K562 (cell line): ENCODE results near the gene MSH4. TPM values are rescaled to one million over a fixed set of nuclear protein-coding genes. Genes with fewer than 3 reads are reported as not detected.

Experiments used
- ATAC-seq: fragments of 200-7000 bp; cut with Tn5 transposase; 3 replicates; pipeline ENCODE4 v1.9.1; 2020; ENCODE audit warnings: moderate library complexity
- BruUV-seq: library from RNA; stranded (reverse); fragments of 400-500 nt; replicated peaks from 2 replicates; lab custom pipeline; 2021; lab: Mats Ljungman, UMichigan
- CTCF ChIA-PET: fragments of 300-600 bp; formaldehyde crosslinking; extraction: SDS; loops from one replicate; lab custom pipeline; 2021; ENCODE audit warnings: low intra/inter-chr PET ratio; lab: Yijun Ruan, JAX
- POLR2A ChIA-PET: fragments of 300-600, 350-650 bp; sonication (Branson Sonifier 250); formaldehyde crosslinking; extraction: SDS; loops from one replicate; lab custom pipeline; 2021; ENCODE audit warnings: antibody characterized with exemption, inconsistent platforms; lab: Yijun Ruan, JAX
- DNase-seq, 4 experiments: peaks; one replicate each; pipeline versions ENCODE4 v3.0.0 to v3.0.0-alpha.2; 2011 to 2018; ENCODE audit warnings: low spot score in 3 of 4, mixed read lengths in 3 of 4; ENCODE audit errors: extremely low read depth in 1 of 4
- FAIRE-seq: peaks from 2 replicates; lab custom pipeline; 2011; peaks lifted over from hg19 to GRCh38; lab: Jason Lieb, UNC
- H2AFZ ChIP-seq: 2 replicates; pipeline ENCODE4 v1.6.0; 2011; ENCODE audit warnings: low read depth, low read length, control low read depth, inconsistent platforms
- H3K27ac ChIP-seq: fragments of 200-600 bp; 3 replicates; pipeline ENCODE4 v1.8.0; 2011; ENCODE audit warnings: low read depth, mild to moderate bottlenecking, control low read depth, inconsistent platforms, low read length, moderate library complexity, mixed read lengths; ENCODE audit errors: extremely low read depth
- H3K27me3 ChIP-seq, 2 experiments: fragments of 300-600 bp in 1 of 2; 2 replicates in 1 of 2; 3 replicates in 1 of 2; pipeline versions ENCODE4 v1.6.0 to v1.8.0; 2011; ENCODE audit warnings: inconsistent platforms in 2 of 2, low read length in 2 of 2, mild to moderate bottlenecking in 1 of 2, mixed read lengths in 1 of 2, moderate library complexity in 1 of 2; ENCODE audit not compliant: control insufficient read depth in 2 of 2, insufficient read depth in 2 of 2
- H3K36me3 ChIP-seq: fragments of 300-600 bp; 3 replicates; pipeline ENCODE4 v1.8.0; 2011; ENCODE audit warnings: mild to moderate bottlenecking, low read length, inconsistent platforms; ENCODE audit not compliant: control insufficient read depth, insufficient read depth
- H3K4me1 ChIP-seq, 2 experiments: fragments of 200-600 bp in 1 of 2; replicated peaks in 1 of 2; 2 replicates in 1 of 2; 3 replicates in 1 of 2; pipeline versions ENCODE4 v1.5.1 to v1.8.0; 2011; ENCODE audit warnings: inconsistent platforms in 2 of 2, low read length in 2 of 2, mild to moderate bottlenecking in 1 of 2, mixed read lengths in 1 of 2, moderate library complexity in 1 of 2; ENCODE audit not compliant: control insufficient read depth in 2 of 2, insufficient read depth in 2 of 2
- H3K4me2 ChIP-seq: 2 replicates; pipeline ENCODE4 v1.6.1; 2011; ENCODE audit warnings: low read length, control low read depth, inconsistent platforms, mixed read lengths; ENCODE audit not compliant: insufficient read depth
- H3K4me3 ChIP-seq: fragments of 200-600 bp; sonication (generic), shearing (Covaris generic); 2 replicates; pipeline ENCODE4 v1.5.1; 2016; ENCODE audit warnings: control low read depth, inconsistent platforms
- H3K79me2 ChIP-seq: fragments of 200-600 bp; 3 replicates; pipeline ENCODE4 v1.8.0; 2011; ENCODE audit warnings: low read length, inconsistent platforms; ENCODE audit not compliant: control insufficient read depth, insufficient read depth
- H3K9ac ChIP-seq, 2 experiments: 2 replicates each; pipeline versions ENCODE4 v1.6.0 to v1.6.1; 2011; ENCODE audit warnings: low read depth in 2 of 2, low read length in 2 of 2, control low read depth in 1 of 2, inconsistent platforms in 1 of 2, mild to moderate bottlenecking in 1 of 2, mixed read lengths in 1 of 2; ENCODE audit not compliant: insufficient read depth in 1 of 2
- H3K9me1 ChIP-seq: one replicate; pipeline ENCODE4 v1.6.0; 2011; ENCODE audit warnings: inconsistent platforms, mild to moderate bottlenecking, low read length, moderate library complexity; ENCODE audit not compliant: control insufficient read depth, insufficient read depth
- H3K9me3 ChIP-seq: replicated peaks from 2 replicates; pipeline ENCODE4 v1.5.1; 2011; ENCODE audit warnings: low read depth, low read length, inconsistent platforms; ENCODE audit not compliant: control insufficient read depth, insufficient read depth
- H4K20me1 ChIP-seq: replicated peaks from 2 replicates; pipeline ENCODE4 v1.6.1; 2011; ENCODE audit warnings: low read length, inconsistent platforms, mixed read lengths; ENCODE audit not compliant: control insufficient read depth, insufficient read depth
- CBX3 ChIP-seq, 2 experiments: IDR thresholded peaks; 1 replicate in 1 of 2; 2 replicates in 1 of 2; pipeline ENCODE4 v1.6.1; 2012; ENCODE audit warnings: inconsistent platforms in 2 of 2, low read length in 2 of 2, borderline replicate concordance in 1 of 2, control low read depth in 1 of 2
- CSDE1 ChIP-seq, 2 experiments: fragments of 450-650 bp; IDR thresholded peaks; 2 replicates each; pipeline ENCODE4 v1.6.1; 2016; ENCODE audit warnings: mild to moderate bottlenecking in 1 of 2
- KHSRP ChIP-seq: fragments of 450-650 bp; IDR thresholded peaks from 2 replicates; pipeline ENCODE4 v1.6.1; 2017
- NCOA6 ChIP-seq: fragments of 450-650 bp; IDR thresholded peaks from 2 replicates; pipeline ENCODE4 v1.6.1; 2017; ENCODE audit warnings: mild to moderate bottlenecking
- NFXL1 ChIP-seq: fragments of 450-650 bp; formaldehyde crosslinking; IDR thresholded peaks from 2 replicates; pipeline ENCODE4 v1.4.0; 2021; ENCODE audit warnings: mild to moderate bottlenecking
- POLR3A ChIP-seq: IDR thresholded peaks from 2 replicates; pipeline ENCODE4 v1.6.1; 2011; ENCODE audit warnings: borderline replicate concordance, mild to moderate bottlenecking, moderate library complexity; ENCODE audit not compliant: insufficient read length, insufficient read depth; ENCODE audit errors: extremely low read depth
- RHOXF2B ChIP-seq: fragments of 250-450 bp; sonication (Bioruptor Pico); conservative IDR thresholded peaks from 2 replicates; pipeline ENCODE4 v1.5.1; 2021
- SMARCA4 ChIP-seq: fragments of 450-650 bp; IDR thresholded peaks from 2 replicates; pipeline ENCODE4 v1.6.1; 2016
- ZNF24 ChIP-seq: fragments of 450-650 bp; IDR thresholded peaks from 2 replicates; pipeline ENCODE4 v1.6.1; 2016
- ZNF274 ChIP-seq: IDR thresholded peaks from 2 replicates; pipeline ENCODE4 v1.6.1; 2011; ENCODE audit warnings: low read depth, mild to moderate bottlenecking, low read length, moderate library complexity, borderline replicate concordance
- ZNF583 ChIP-seq: fragments of 250-450 bp; sonication (Bioruptor Pico); IDR thresholded peaks from 2 replicates; pipeline ENCODE4 v1.4.0; 2020
- in situ Hi-C: fragments of 300-500 bp; cut with MboI; formaldehyde crosslinking; loops from 4 replicates; pipeline ENCODE4 v1.15.0; 2018; ENCODE audit warnings: inconsistent platforms, mixed read lengths
- intact Hi-C: fragments of 100-400 bp; cut with micrococcal nuclease; formaldehyde crosslinking; loops from 2 replicates; pipeline ENCODE4 v1.14.2; 2022
- polyA plus RNA-seq, 8 experiments: library from polyadenylated mRNA; depleted of rRNA in 4 of 8; stranded (reverse) in 5 of 8; unstranded in 3 of 8; fragments of >200 nt; fragmentation: Nextera tagmentation in 2 of 8; fragmentation: Illumina TruSeq in 1 of 8; extraction: Ambion mirVana in 2 of 8; extraction: Trizol in 1 of 8; gene quantifications; 2 replicates each; pipeline versions ENCODE4 v1.2.1 to v1.2.3, GENCODE V29; 2011 to 2014; ENCODE audit warnings: inconsistent platforms in 1 of 8, missing spikeins in 1 of 8
- total RNA-seq, 7 experiments: library from RNA; depleted of rRNA in 6 of 7; stranded (reverse); fragments of >200 nt in 6 of 7; fragmentation: Illumina TruSeq in 2 of 7; extraction: Trizol in 2 of 7; gene quantifications; 2 replicates each; pipeline versions ENCODE4 v1.2.1 to v1.2.3, GENCODE V29; 2011 to 2021; ENCODE audit warnings: low replicate concordance in 1 of 7
- TF ChIP-seq, protein P1 (sequence below), 2 experiments: fragments of 450-650 bp in 1 of 2; sonication (generic) in 1 of 2; formaldehyde crosslinking in 1 of 2; IDR thresholded peaks in 1 of 2; conservative IDR thresholded peaks in 1 of 2; 2 replicates each; pipeline versions ENCODE4 v1.6.1 to v1.8.1; 2016 to 2023; ENCODE audit warnings: mild to moderate bottlenecking in 2 of 2, moderate library complexity in 2 of 2, inconsistent platforms in 1 of 2, missing genetic modification reagents in 1 of 2
- TF ChIP-seq, protein P2 (sequence below): sonication (generic); IDR thresholded peaks from 2 replicates; pipeline ENCODE4 v1.6.1; 2016

Gene MSH4
- total and polyA plus RNA-seq, 9 of the 15 experiments (the other 6 are each of a cell fraction or from before 2014, with no cell fraction given), result 0.04 to 0.18 (median 0.12) TPM; not detected in 4

DNA sequence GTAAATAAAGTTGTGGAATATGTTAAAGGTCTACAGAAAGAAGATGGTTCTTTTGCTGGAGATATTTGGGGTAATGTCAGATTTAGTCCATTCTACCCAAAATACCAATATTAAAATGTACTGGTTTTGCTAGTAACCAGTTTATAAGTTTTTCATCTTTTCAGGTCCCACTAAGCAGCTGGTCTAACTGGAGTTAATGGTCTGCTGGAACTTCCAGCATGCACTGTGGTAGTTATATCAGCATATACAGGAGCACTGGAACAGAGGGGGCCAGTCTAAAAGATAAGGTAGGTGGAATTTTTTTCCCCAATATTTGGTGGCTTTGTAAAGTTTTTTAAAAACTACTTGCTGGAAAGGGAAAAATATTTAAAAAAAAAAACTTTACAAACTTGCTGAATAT, 6.7 kb upstream of the MSH4 start:
- H3K9me3 ChIP-seq, result no peaks in the 10 kb centered on the region
- H3K27ac ChIP-seq, result peak overlapping the region; percentile 7; the same call in 2 of the 3 replicates
- H3K9ac ChIP-seq, result peak overlapping the region in 1 of 2 experiments; percentile 95; a peak in 2 of 4 replicates
- intact Hi-C loops, result loop anchor here (5.0 kb wide), 1 partner anchor 1892 kb away; the partner anchor contains the start of gene ZZZ3
- BruUV-seq, result no TSS peak
- H4K20me1 ChIP-seq, result peaks cover 50% of the 10 kb centered on the region
- no peak overlapping the region for H2AFZ ChIP-seq
- ChIA-PET CTCF (no interaction called here), POLR2A (interaction anchor here (0.6 to 2.0 kb wide), 3 partner anchors 10 to 117 kb away, joined by 3 to 7 read pairs (median 5); no protein-coding TSS in a partner anchor)
- DNase-seq (peak in 3 of 4 experiments; percentile 22 to 37 (median 27)), ATAC-seq (peak; percentile 11; the same call in 1 of the 3 replicates), FAIRE-seq (no peak)
- peak overlapping the region; percentile 94 for H3K4me2 ChIP-seq
- H3K9me1 ChIP-seq, result no peaks in the 10 kb centered on the region
- peaks cover 92% of the 10 kb centered on the region for H3K79me2 ChIP-seq
- H3K4me1 ChIP-seq, result peaks cover 0 to 5% of the 10 kb centered on the region in 2 experiments; a peak in 1 of 5 replicates
- in situ Hi-C loops, result loop anchor here (5.0 kb wide), 1 partner anchor 63 kb away; no protein-coding TSS in a partner anchor
- H3K36me3 ChIP-seq, result peaks cover 83% of the 10 kb centered on the region
- no peaks in the 10 kb centered on the region for H3K27me3 ChIP-seq
- TF ChIP-seq NCOA6, result no peak
- no peak for TF ChIP-seq ZNF24
- TF ChIP-seq CSDE1 (IDR thresholded peaks at IDR 0.05), result 0 out of 4 replicates have a peak, but pooled peaks of 1 of the 2 experiments have one; percentile 27
- no peak for TF ChIP-seq POLR3A
- TF ChIP-seq, protein P1, sequence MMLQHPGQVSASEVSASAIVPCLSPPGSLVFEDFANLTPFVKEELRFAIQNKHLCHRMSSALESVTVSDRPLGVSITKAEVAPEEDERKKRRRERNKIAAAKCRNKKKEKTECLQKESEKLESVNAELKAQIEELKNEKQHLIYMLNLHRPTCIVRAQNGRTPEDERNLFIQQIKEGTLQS (IDR thresholded peaks at IDR 0.05), result no peak
- TF ChIP-seq, protein P1 (CRISPR knock-in tag; conservative IDR thresholded peaks at IDR 0.05), result no peak
- 0 out of 2 replicates have a peak, but pooled peaks have one; percentile 16 for TF ChIP-seq SMARCA4
- TF ChIP-seq RHOXF2B (CRISPR knock-in tag), result no peak
- TF ChIP-seq NFXL1 (CRISPR knock-in tag), result no peak
- TF ChIP-seq ZNF583 (CRISPR knock-in tag), result no peak
- no peak for TF ChIP-seq ZNF274
- TF ChIP-seq, protein P2, sequence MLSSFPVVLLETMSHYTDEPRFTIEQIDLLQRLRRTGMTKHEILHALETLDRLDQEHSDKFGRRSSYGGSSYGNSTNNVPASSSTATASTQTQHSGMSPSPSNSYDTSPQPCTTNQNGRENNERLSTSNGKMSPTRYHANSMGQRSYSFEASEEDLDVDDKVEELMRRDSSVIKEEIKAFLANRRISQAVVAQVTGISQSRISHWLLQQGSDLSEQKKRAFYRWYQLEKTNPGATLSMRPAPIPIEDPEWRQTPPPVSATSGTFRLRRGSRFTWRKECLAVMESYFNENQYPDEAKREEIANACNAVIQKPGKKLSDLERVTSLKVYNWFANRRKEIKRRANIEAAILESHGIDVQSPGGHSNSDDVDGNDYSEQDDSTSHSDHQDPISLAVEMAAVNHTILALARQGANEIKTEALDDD, result peak; percentile 19; the same call in 1 of the 2 replicates
- no peak for TF ChIP-seq KHSRP
- no peak for TF ChIP-seq CBX3 (IDR thresholded peaks at IDR 0.05; ENCODE audit: borderline replicate concordance in 1 of 2, low read length in 2 of 2)
- H3K4me3 ChIP-seq, result peak overlapping the region; percentile 63
